GM12878 (cell line): ENCODE results near the gene RPSA. TPM values are rescaled to one million over a fixed set of nuclear protein-coding genes. Genes with fewer than 3 reads are reported as not detected.

Experiments
- ATF7 ChIP-seq: fragments of 450-650 bp; IDR thresholded peaks from 2 replicates; pipeline ENCODE4 v1.6.1; 2016; ENCODE audit warnings: low read depth, mild to moderate bottlenecking
- BMI1 ChIP-seq: fragments of 450-650 bp; IDR thresholded peaks from 2 replicates; pipeline ENCODE4 v1.6.1; 2016; ENCODE audit warnings: mild to moderate bottlenecking, moderate library complexity, borderline replicate concordance
- CREM ChIP-seq: IDR thresholded peaks from 2 replicates; pipeline ENCODE4 v1.6.1; 2014; ENCODE audit warnings: antibody characterized with exemption, low read depth
- IRF4 ChIP-seq: IDR thresholded peaks from 2 replicates; pipeline ENCODE4 v1.6.1; 2011; ENCODE audit warnings: low read depth, low read length
- RAD51 ChIP-seq: fragments of 450-650 bp; IDR thresholded peaks from 2 replicates; pipeline ENCODE4 v1.6.1; 2016; ENCODE audit warnings: moderate library complexity, mild to moderate bottlenecking, inconsistent platforms
- SRF ChIP-seq, 2 experiments: IDR thresholded peaks; 2 replicates each; pipeline ENCODE4 v1.6.1; 2011; ENCODE audit warnings: low read depth in 2 of 2, low read length in 2 of 2, mild to moderate bottlenecking in 1 of 2, moderate library complexity in 1 of 2
- SUZ12 ChIP-seq: fragments of 200-600 bp; sonication (generic); IDR thresholded peaks from one replicate; pipeline ENCODE4 v1.6.1; 2018; ENCODE audit warnings: antibody characterized with exemption, mild to moderate bottlenecking; ENCODE audit not compliant: unreplicated experiment
- TCF7 ChIP-seq: IDR thresholded peaks from 2 replicates; pipeline ENCODE4 v1.6.1; 2014; ENCODE audit warnings: antibody characterized with exemption, borderline replicate concordance
- polyA plus RNA-seq, 11 experiments: library from polyadenylated mRNA; depleted of rRNA in 4 of 11; unstranded in 6 of 11; stranded (reverse) in 5 of 11; fragments of >200 nt; fragmentation: Nextera tagmentation in 4 of 11; fragmentation: Illumina TruSeq in 1 of 11; extraction: Ambion mirVana in 4 of 11; extraction: Trizol in 1 of 11; gene quantifications; 1 replicate in 1 of 11; 2 replicates in 10 of 11; pipeline versions ENCODE4 v1.2.1 to v1.2.3, GENCODE V29; 2011 to 2016; ENCODE audit warnings: inconsistent platforms in 2 of 11, missing spikeins in 2 of 11, low read depth in 1 of 11
- total RNA-seq, 4 experiments: library from RNA; depleted of rRNA in 3 of 4; stranded (reverse); fragments of >200 nt in 3 of 4; fragmentation: Illumina TruSeq in 1 of 4; extraction: Trizol in 1 of 4; gene quantifications; 2 replicates each; pipeline versions ENCODE4 v1.2.1 to v1.2.3, GENCODE V29; 2013 to 2021
- TF ChIP-seq, protein P1 (sequence below): fragments of 450-650 bp; IDR thresholded peaks from 2 replicates; pipeline ENCODE4 v1.6.1; 2016; ENCODE audit warnings: mild to moderate bottlenecking, moderate library complexity, borderline replicate concordance

Gene RPSA
- total and polyA plus RNA-seq, 10 of the 15 experiments (the other 5 are each of a cell fraction or from before 2014, with no cell fraction given) = 1,012 to 5,036 (median 3,460) TPM

DNA sequence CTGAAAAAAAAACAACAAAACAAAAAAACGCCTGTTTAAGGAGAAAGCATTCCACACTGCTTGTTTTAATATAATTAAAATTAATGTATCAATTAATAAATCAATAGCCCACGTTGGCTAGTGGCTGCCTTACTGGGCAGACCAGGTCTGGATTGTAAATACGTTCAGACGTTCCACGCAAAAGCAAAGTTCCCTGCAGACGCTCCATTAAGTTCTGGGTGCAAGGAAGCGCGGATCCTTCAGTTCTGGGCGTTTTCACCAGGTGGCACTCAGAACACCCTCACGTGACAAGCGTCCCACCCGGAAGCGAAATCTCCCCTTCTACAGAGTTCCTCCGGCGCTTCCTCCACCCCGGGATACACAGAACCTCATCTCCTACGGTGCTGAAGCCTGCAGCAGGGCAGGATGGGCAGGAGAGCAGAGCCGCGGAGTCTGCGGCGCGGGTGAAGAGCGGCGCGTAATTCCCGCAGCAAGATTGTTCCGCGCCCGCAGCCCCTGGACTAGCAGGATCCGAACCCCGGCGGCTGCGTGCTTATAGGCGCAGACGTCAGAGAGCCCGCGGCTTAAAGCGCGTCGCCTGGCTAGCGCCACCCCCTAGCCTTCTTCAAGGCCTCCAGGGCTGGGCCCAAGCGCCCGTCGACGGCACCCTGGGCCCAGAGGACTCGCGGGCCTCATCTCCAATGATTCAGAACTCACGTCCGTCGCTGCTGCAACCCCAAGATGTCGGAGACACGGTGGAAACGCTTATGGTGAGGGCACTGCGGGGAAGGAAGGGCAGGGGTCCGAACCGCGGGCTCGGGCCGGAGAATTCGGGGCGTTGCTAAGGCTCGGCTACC is 23.3 kb upstream of the RPSA start, which contains the start of gene SLC25A38 (continued):
- TF ChIP-seq, protein P1, sequence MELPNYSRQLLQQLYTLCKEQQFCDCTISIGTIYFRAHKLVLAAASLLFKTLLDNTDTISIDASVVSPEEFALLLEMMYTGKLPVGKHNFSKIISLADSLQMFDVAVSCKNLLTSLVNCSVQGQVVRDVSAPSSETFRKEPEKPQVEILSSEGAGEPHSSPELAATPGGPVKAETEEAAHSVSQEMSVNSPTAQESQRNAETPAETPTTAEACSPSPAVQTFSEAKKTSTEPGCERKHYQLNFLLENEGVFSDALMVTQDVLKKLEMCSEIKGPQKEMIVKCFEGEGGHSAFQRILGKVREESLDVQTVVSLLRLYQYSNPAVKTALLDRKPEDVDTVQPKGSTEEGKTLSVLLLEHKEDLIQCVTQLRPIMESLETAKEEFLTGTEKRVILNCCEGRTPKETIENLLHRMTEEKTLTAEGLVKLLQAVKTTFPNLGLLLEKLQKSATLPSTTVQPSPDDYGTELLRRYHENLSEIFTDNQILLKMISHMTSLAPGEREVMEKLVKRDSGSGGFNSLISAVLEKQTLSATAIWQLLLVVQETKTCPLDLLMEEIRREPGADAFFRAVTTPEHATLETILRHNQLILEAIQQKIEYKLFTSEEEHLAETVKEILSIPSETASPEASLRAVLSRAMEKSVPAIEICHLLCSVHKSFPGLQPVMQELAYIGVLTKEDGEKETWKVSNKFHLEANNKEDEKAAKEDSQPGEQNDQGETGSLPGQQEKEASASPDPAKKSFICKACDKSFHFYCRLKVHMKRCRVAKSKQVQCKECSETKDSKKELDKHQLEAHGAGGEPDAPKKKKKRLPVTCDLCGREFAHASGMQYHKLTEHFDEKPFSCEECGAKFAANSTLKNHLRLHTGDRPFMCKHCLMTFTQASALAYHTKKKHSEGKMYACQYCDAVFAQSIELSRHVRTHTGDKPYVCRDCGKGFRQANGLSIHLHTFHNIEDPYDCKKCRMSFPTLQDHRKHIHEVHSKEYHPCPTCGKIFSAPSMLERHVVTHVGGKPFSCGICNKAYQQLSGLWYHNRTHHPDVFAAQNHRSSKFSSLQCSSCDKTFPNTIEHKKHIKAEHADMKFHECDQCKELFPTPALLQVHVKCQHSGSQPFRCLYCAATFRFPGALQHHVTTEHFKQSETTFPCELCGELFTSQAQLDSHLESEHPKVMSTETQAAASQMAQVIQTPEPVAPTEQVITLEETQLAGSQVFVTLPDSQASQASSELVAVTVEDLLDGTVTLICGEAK = peak; percentile 78; the same call in 1 of the 2 replicates
- peak; percentile 64 for TF ChIP-seq CREM
- no peak for TF ChIP-seq IRF4
- peak; percentile 60 for TF ChIP-seq ATF7
- TF ChIP-seq TCF7 = no peak
- TF ChIP-seq RAD51 = peak; percentile 96
- no peak for TF ChIP-seq SUZ12
- TF ChIP-seq BMI1 = no peak
- TF ChIP-seq SRF (IDR thresholded peaks at IDR 0.05; ENCODE audit: low read depth in 2 of 2, low read length in 2 of 2) = no peak
- TF ChIP-seq, all 136 proteins: peak for 42
